NCI-H446 treated with DMSO at 0.1 percent for 48 hours (cell line): Measurements from ENCODE around the gene BNIP2.

Experiments used
- DNase-seq: peaks from one replicate; lab custom pipeline; 2025; lab: John Stamatoyannopoulos, UW

BNIP2 gene

DNA sequence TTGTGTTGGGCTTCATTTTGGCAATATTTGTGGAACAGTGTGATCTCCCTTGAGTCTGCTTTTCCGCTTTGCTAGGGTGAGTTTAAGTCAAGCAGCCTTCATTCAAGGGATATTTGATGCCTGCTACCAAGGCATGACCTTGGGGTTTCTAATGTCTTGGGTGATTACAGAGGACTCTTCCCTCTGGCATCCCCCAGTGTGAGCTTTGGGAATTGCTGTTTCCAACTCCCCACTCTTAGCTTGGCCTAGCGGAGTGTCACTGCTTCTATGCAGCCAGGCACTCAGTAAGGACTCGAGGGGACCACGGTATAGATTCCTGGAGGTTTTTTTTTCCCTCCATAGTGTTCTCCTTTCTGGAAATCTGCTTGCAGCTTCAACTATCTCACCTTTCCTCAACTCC, 56.4 kb downstream of the BNIP2 start:
- no peak for DNase-seq

DNA sequence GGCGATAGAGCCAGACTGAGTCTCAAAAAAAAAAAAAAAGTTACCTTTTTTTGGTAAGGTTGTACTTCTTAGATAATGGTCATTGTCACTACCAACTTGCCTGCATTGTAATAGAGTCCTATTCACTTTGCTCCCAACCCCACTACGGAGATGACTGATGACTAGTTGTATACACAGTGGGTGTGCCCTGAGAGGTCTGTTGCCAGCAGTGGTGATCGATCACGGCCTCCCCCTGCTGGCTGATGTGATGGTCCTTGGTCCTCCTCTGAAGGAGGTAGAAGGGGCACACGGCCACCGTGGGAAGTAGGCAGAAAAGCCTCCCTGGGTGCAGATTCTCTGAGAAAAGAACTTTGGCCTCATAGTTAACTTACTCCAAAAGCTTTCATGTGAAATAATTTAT, 66.8 kb downstream of the BNIP2 start:
- DNase-seq: no peak

GRCh38 chr15:59618406-59618805, 70.7 kb downstream of the BNIP2 start:
- DNase-seq: no peak

DNA sequence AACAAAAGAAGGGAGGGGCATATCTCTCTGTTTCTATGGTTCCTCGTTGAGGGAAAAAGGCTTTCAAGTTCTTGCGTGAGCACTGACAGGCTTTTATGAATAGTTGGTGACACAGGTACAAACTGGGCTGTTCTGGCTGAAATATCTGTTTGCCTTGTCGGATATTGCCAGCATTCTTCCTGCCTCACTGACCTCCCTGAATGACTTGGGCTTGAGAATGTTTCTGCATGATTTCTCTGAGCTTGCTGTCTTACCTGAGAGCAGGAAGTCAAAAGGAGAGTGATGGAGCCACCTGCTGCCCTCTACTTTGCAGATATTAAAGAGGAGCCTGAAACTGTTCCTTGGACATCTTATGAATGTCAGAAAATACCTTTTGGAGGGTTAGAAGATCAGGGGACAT, 72.7 kb downstream of the BNIP2 start:
- no peak for DNase-seq

DNA sequence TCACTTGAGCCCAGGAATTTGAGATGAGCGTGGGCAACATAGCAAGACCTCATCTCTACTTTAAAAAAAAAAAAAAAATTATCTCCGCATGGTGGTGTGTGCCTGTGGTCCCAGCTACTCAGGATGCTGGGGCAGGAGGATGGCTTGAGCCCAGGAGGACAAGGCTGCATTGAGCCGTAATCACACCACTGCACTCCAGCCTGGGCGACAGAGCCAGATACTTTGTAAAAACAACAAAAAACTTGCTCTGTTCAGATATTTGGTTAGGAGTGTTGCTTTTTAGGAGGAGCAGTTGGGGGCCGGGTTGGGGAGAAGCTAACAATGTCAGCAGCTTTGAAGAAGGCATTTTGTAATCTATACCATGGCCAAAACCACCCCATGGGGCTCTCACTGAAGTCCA, 73.5 kb downstream of the BNIP2 start:
- no peak for DNase-seq

- DNase-seq: no peak
These were observed 75.0 kb downstream of the BNIP2 start for GRCh38 chr15:59614153-59614552.

DNA sequence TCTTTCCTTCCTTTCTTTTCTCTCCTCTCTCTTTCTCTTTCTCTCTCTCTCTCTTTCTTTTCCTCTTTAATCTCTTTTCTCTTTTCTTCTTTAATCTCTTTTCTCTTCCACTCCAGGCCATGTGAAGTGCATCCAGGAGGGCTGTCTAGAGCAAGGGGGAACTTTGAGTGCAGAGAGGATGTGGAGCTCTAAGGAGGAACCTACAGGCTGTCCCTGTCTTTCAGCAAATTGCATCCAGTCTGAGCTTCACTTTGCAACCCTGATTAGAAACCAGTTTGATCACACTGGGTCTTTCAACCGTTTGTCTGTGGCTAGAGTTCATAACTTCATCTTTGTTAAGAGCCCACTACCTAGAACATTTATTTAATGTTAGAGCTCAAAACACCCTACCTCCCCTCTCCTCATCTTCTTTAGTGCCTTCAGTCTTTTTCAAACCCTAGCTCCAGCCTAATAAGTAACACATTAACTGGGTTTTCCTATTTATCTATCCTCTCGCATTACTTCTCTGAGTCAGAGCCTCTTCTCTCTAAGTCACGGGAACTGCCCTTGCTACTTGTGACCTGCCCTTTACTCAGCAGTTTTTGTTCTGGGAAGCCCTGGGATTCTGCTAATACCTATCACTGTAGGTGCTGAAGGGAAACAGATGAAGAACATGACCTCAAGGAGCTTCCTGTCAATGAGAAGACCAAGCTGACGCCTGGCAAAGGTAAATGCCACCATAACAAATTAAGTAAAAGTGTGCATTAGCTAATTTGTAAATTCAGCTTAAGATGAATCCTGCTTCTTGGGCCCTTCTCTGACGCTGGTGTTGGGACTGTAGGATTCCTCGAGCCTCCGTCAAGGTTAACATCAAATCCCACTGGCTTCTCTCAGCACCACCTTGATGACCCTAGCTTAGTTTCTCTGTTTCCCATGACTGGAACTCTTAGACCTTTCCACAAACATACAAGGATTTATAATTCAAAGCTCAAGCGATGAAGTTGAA, 77.6 kb downstream of the BNIP2 start, which contains the start of gene GCNT3:
GCNT3 (plus strand) TSS at position 508 of the 985 bp plus-strand sequence. CDS start 6,456 bp downstream, outside the sequence.
- DNase-seq: no peak

- DNase-seq: no peak
These were observed 79.1 kb downstream of the BNIP2 start for GRCh38 chr15:59609730-59610712.
